HFFc6 (cell line): ENCODE data around the gene MIAT. TPM values are rescaled to one million over a fixed set of nuclear protein-coding genes. Genes with fewer than 3 reads are reported as not detected.
"Not testable (repeated sequence)": the region's sequence is repeated elsewhere in the genome, so short reads cannot be mapped to it uniquely, and the experiment has no call there.

Source experiments
- DNase-seq: peaks from one replicate; pipeline ENCODE4 v3.0.0-alpha.2; 2018
- H3K27ac Mint-ChIP-seq: 2 replicates; pipeline ENCODE4 v1.8.0; 2020; ENCODE audit warnings: mild to moderate bottlenecking, mixed read lengths
- H3K27me3 Mint-ChIP-seq: 2 replicates; pipeline ENCODE4 v1.8.0; 2021; ENCODE audit warnings: mild to moderate bottlenecking, moderate library complexity, mixed read lengths; ENCODE audit not compliant: insufficient read depth
- H3K36me3 Mint-ChIP-seq: 2 replicates; pipeline ENCODE4 v1.8.0; 2021; ENCODE audit warnings: low read depth, mixed read lengths
- H3K4me1 Mint-ChIP-seq: 2 replicates; pipeline ENCODE4 v1.8.0; 2020; ENCODE audit warnings: low read depth, mixed read lengths
- H3K4me3 Mint-ChIP-seq: 2 replicates; pipeline ENCODE4 v1.8.0; 2020; ENCODE audit warnings: mild to moderate bottlenecking, moderate library complexity, mixed read lengths
- H3K9me3 Mint-ChIP-seq: 2 replicates; pipeline ENCODE4 v1.8.0; 2020; ENCODE audit warnings: mild to moderate bottlenecking, mixed read lengths
- total RNA-seq, 6 experiments: library from RNA; stranded (reverse); fragmentation: NEBNext Ultra II Directional; extraction: Animal tissue kit (Norgen Biotek cat#: 25700); gene quantifications; 2 replicates in 1 of 6; 3 replicates in 5 of 6; pipeline ENCODE4 v1.2.3, GENCODE V29; 2021
- TF ChIP-seq, protein P1 (sequence below): fragments of 200-600 bp; sonication (generic); IDR thresholded peaks from 2 replicates; pipeline ENCODE4 v1.5.0; 2021; ENCODE audit warnings: antibody characterized with exemption, mild to moderate bottlenecking

MIAT gene
- total RNA-seq, 6 experiments from 2014 or later: 0.55 to 0.89 (median 0.75) TPM

DNA sequence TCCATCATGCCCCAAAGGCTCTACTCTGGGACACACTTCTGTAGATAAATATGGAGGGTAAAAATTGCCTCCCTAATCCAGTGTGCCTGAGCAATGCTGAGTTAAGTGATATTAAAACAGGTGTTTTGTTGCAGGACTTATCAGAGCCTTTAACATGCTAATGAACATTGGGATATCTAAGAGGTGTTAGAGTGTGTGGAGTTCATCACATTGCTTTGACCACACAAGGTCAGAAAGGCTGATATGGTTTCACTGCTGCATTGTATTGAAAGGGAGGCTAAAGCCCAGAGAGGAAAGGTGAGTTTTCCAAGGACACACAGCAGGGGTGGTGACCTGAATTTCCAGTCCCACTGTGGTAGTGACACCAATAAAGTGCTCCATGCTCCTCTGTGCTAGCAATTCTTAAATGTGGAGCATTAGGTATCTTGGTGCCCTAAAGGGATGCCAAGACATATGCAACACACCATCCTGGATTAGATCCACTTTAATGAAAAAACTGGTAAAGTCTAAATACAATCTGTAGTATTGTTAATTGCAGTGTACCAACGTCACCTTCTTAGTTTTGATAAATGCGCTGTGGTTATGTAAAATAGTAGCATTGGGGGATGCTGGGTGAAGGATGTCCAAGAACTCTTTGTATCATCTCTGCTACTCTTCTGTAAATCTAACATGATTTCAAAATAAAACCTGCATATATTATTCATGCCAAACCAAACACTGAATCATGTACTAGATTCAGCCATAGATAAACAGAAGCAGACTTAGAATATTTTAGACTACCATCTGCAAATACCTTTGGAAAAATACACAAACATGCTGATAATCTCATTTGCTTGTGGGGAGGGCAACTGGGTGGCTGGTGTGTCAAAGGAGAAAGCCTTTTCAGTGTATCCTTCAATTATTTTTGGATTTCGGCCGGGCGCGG, 45.8 kb downstream of the MIAT start:
- TF ChIP-seq, protein P1, sequence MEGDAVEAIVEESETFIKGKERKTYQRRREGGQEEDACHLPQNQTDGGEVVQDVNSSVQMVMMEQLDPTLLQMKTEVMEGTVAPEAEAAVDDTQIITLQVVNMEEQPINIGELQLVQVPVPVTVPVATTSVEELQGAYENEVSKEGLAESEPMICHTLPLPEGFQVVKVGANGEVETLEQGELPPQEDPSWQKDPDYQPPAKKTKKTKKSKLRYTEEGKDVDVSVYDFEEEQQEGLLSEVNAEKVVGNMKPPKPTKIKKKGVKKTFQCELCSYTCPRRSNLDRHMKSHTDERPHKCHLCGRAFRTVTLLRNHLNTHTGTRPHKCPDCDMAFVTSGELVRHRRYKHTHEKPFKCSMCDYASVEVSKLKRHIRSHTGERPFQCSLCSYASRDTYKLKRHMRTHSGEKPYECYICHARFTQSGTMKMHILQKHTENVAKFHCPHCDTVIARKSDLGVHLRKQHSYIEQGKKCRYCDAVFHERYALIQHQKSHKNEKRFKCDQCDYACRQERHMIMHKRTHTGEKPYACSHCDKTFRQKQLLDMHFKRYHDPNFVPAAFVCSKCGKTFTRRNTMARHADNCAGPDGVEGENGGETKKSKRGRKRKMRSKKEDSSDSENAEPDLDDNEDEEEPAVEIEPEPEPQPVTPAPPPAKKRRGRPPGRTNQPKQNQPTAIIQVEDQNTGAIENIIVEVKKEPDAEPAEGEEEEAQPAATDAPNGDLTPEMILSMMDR: no peak
- Mint-ChIP-seq H3K4me1 (peaks cover 33% of the 10 kb centered on the region), H3K9me3 (peaks cover 5% of the 10 kb centered on the region; the same call in 1 of the 2 replicates), H3K27me3 (no peaks in the 10 kb centered on the region; the same call in 1 of the 2 replicates), H3K27ac (no peak overlapping the region), H3K4me3 (no peak overlapping the region), H3K36me3 (peaks cover 53% of the 10 kb centered on the region)
- DNase-seq: peak; percentile 64

DNA sequence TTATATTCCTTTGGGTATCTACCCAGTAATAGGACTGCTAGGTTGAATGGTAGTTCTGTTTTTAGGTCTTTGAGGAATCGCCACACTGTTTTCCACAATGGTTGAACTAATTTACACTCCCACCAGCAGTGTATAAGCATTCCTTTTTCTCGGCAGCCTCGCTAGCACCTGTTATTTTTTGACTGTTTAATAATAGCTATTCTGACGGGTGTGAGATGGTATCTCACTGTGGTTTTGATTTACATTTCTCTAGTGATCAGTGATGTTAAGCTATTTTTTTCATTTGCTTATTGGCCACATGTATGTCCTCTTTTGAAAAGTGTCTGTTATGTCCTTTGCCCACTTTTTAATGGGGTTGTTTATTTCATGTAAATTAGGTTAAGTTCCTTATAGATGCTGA, 48.0 kb downstream of the MIAT start:
- H3K9me3 Mint-ChIP-seq, DNase-seq, H3K27me3 Mint-ChIP-seq, H3K27ac Mint-ChIP-seq, H3K4me3 Mint-ChIP-seq: not testable (repeated sequence)
- peaks cover 37% of the 10 kb centered on the region for H3K36me3 Mint-ChIP-seq
- peaks cover 55% of the 10 kb centered on the region for H3K4me1 Mint-ChIP-seq

DNA sequence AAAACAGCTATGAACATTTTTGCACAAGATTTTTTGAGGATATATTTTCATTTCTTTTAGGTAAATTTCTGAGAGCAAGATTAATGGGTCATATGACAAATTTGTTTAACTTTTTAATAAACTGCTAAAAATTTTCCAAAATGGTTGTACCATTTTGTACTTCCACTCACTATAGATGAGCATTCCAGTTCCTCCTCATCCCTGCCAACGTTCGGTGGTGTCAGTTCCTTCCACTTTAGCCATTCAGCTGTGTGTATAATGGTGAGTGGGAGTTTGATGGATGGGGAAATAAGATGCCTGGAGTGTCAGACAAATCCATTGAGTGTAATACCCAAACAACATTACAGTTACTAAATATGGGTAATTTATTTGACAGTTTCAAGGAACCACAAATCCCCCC, 49.7 kb downstream of the MIAT start:
- Mint-ChIP-seq H3K4me1 (peaks cover 72% of the 10 kb centered on the region), H3K27me3 (no peaks in the 10 kb centered on the region; the same call in none of the 2 replicates), H3K27ac (no peak overlapping the region), H3K36me3 (peaks cover 41% of the 10 kb centered on the region), H3K9me3 (peaks cover 6% of the 10 kb centered on the region; the same call in 1 of the 2 replicates), H3K4me3 (no peak overlapping the region)
- DNase-seq: no peak
- TF ChIP-seq, protein P1: no peak

DNA sequence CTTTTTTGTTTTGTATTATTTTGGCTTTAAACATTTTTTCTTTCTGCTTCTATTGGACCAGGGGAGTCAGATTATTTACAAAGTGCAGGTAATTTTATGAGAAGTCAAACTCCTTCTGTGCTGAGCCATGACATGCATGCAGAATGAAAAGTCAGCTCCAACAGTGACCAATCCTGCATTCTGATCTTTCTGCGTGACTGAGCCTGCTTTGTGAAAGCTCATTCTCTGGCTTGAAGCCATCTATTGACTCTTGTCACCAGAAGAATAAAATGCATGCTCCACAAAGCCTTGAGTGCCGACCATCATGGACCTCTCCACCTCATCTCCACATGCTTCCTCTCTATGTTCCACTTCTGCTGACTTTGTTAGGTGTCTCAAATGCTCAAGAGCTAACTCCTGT, 50.2 kb downstream of the MIAT start:
- Mint-ChIP-seq H3K27me3 (no peaks in the 10 kb centered on the region; the same call in none of the 2 replicates), H3K36me3 (peaks cover 37% of the 10 kb centered on the region), H3K4me1 (peaks cover 72% of the 10 kb centered on the region), H3K27ac (no peak overlapping the region), H3K4me3 (no peak overlapping the region), H3K9me3 (peaks cover 6% of the 10 kb centered on the region; the same call in 1 of the 2 replicates)
- no peak for DNase-seq
- TF ChIP-seq, protein P1: no peak

DNA sequence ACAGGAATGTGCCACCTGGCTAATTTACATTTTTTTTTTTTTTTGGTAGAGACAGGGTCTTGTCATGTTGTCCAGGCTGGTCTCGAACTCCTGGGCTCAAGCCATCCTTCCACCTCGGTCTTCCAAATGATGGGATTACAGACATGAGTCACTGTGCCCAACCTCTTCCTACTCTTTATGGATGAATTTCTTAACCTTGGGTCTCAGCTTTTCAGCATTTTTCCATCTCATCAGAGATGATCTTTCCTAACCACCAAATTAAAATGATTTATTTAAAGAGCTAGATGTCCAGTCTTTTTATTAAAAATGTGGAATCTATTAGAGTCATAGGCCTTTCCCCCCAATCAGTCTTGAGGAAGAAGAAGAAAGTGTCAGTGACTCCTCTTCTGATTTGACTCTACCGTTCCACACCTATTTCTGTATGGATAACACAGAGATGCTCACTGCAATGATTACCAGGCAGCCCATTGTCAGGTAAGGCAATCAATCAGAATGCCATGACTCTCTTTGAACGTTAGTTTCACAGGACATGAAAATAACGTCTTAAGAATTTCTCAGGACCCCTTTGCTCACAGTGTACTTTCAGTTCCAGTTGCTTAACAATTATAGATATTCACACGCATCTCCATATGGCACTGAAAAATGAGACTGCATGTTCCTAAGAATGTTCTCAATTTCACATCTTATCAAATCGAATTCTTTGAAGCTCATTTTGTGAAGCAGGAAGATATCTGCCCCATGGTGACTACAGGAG, 51.0 kb downstream of the MIAT start:
- peak overlapping the region; percentile 93 for H3K27ac Mint-ChIP-seq
- peak overlapping the region; percentile 75; the same call in 1 of the 2 replicates for H3K4me3 Mint-ChIP-seq
- DNase-seq: peak; percentile 19
- H3K36me3 Mint-ChIP-seq: peaks cover 29% of the 10 kb centered on the region
- peaks cover 67% of the 10 kb centered on the region for H3K4me1 Mint-ChIP-seq
- TF ChIP-seq, protein P1: no peak
- H3K27me3 Mint-ChIP-seq: no peaks in the 10 kb centered on the region; the same call in none of the 2 replicates
- peaks cover 6% of the 10 kb centered on the region; the same call in 1 of the 2 replicates for H3K9me3 Mint-ChIP-seq
